GM13977 (cell line): ENCODE results near the gene CHKA.

Experiments
- DNase-seq: peaks from one replicate; pipeline ENCODE4 v3.0.0; 2012; ENCODE audit warnings: low spot score
- CTCF ChIP-seq: IDR thresholded peaks from 2 replicates; pipeline ENCODE4 v1.5.1; 2012; ENCODE audit warnings: mild to moderate bottlenecking, control low read depth; ENCODE audit not compliant: insufficient read depth; ENCODE audit errors: extremely low read depth, missing control alignments
- in situ Hi-C: fragments of 300-500 bp; cut with MboI; formaldehyde crosslinking; loops from one replicate; pipeline ENCODE4 v1.12.0; 2022; ENCODE audit warnings: low sequenced_read_pairs, low pct_unique_long_range_greater_than_20kb, mixed read lengths, inconsistent platforms; ENCODE audit not compliant: unreplicated experiment

Gene CHKA

DNA sequence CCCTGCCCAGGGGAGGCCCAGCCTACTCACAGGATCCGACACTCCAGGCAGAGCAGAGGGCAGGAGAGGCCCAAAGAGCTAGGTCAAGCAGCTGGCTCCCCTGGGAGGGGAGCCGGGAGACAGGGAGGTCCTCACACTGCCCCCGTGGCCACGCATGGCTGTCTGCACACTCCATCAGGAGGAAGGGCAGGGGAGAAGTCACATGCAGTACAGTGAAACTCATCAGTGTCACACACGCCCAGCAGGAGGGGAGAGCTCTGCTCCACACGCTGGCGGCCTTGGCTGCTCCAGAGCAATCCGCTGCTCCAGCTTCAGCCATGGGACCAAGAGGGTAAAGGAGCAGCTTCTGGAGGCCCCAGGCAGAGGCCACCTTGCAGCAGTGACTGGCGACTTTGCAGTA lies 68.1 kb downstream of the CHKA start:
- no peak for TF ChIP-seq CTCF
- DNase-seq: no peak
- in situ Hi-C loops: no loop called here

DNA sequence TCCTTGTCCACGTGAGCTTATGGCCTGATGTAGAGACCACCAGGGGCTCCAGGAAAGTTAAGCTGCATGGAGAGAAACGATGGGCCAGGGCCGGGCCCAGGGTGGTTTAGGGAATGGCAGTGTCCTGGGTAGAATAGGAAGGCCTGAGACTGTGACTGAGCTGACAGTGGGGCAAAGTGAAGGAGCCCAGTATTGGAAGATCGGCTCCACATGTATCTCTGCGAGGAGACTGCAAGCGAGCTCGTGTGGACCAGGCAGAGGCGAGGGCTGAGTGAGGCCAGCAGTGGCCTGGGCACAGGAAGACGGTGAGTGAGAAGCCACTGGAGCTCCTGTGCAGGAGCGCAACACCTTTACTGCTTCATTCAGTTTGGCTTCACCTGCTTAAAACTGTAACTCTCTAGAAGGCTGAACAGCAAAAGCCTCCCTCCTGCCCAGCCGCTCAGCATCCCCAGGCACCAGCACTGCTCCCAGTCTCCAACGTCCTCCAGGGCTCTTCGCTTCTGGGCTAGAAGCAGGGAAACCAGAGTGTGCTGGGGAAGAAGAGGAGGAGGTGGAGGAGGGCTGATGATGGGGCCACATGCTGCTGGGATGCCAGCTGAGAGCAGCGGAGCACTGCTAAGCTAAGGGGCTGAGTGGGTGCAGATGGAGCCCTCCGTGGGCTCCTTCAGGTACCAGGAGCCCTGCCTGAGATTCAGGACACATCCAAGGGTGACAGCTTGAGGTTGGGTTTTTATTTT lies 68.9 kb downstream of the CHKA start:
- no peak for TF ChIP-seq CTCF
- DNase-seq: peak; percentile 9
- in situ Hi-C loops: no loop called here

- TF ChIP-seq CTCF: no peak
- peak; percentile 21 for DNase-seq
- in situ Hi-C loops: no loop called here
These were observed 69.7 kb downstream of the CHKA start for GRCh38 chr11:68051191-68052136.

GRCh38 chr11:68050371-68050841 lies 70.8 kb downstream of the CHKA start:
- no peak for TF ChIP-seq CTCF
- in situ Hi-C loops: no loop called here

DNA sequence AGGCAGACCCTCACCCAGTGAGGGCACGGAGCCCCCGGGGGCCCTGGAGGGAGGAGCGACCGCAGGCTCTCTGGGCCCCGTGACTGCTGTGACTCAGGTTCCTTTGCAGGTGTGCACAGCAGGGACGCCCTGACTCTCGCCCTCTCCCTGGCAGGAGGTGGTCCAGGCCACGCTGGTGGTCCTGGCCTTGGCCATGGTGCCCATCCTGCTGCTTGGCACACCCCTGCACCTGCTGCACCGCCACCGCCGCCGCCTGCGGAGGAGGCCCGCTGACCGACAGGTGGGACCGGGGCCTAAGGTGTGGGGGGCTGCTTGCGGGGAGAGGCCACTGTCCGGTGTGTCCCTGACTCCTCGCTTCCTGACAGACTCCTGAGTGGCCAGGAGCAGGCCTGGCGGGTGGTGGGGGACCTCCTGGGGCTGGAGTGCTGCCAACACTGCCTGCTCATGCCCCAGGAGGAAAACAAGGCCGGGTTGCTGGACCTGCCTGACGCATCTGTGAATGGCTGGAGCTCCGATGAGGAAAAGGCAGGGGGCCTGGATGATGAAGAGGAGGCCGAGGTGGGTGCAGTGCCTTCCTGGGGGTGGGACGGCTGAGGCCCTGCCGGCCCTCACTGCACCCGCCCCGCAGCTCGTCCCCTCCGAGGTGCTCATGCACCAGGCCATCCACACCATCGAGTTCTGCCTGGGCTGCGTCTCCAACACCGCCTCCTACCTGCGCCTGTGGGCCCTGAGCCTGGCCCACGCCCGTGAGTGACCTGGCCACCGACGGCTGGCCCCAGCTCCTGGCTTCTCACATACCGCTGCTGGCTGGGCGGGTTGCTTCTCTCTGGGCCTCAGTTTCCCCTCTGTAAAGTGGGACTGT lies 71.4 kb downstream of the CHKA start:
- peak; percentile 29 for DNase-seq
- TF ChIP-seq CTCF: no peak
- in situ Hi-C loops: no loop called here

More at GRCh38 chr11:68050371-68050841, 70.8 kb downstream of the CHKA start:
- peak; percentile 22 for DNase-seq
